ENCODE results near the gene MS4A13.
"Not testable (repeated sequence)": the region's sequence is repeated elsewhere in the genome, so short reads cannot be mapped to it uniquely, and the experiment has no call there.

Gene MS4A13

DNA sequence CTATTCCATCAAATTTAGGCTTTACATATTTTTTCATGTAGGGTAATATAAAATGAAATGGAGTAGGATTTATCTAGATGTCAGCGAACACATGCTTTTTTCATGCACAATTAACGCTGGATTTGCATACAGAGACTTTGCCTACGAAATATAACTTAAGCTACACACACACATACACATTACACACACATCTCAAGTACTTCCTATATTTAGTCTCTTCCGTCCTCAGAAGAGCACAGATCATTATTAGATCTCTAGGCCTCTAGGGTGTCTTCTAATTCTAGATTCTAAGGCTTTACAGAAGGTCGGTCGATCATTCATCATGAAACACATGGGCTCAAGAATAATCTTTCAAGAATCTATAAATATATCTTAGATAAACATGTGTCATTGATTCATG lies 3.8 kb upstream of the MS4A13 start:
- Mint-ChIP-seq H3K9me3 (no peaks in the 10 kb centered on the region), H3K4me3 (no peak overlapping the region), H3K4me1 (no peaks in the 10 kb centered on the region), H3K27ac (no peak overlapping the region), H3K27me3 (peaks cover 7% of the 10 kb centered on the region), H3K36me3 (peaks cover 1% of the 10 kb centered on the region)

- H3K36me3 Mint-ChIP-seq = peaks cover 1% of the 10 kb centered on the region
- H3K9me3 Mint-ChIP-seq = no peaks in the 10 kb centered on the region
- H3K4me1 Mint-ChIP-seq = no peaks in the 10 kb centered on the region
- no peak overlapping the region for H3K27ac Mint-ChIP-seq
- peaks cover 5% of the 10 kb centered on the region for H3K27me3 Mint-ChIP-seq
- H3K4me3 Mint-ChIP-seq = no peak overlapping the region
Measured at GRCh38 chr11:60512651-60513225, 2.5 kb upstream of the MS4A13 start.

GRCh38 chr11:60513496-60514460 lies 1.4 kb upstream of the MS4A13 start:
- no peak overlapping the region for H3K27ac Mint-ChIP-seq
- peaks cover 2% of the 10 kb centered on the region for H3K9me3 Mint-ChIP-seq
- no peaks in the 10 kb centered on the region for H3K4me1 Mint-ChIP-seq
- peaks cover 8% of the 10 kb centered on the region for H3K27me3 Mint-ChIP-seq
- peaks cover 1% of the 10 kb centered on the region for H3K36me3 Mint-ChIP-seq
- no peak overlapping the region for H3K4me3 Mint-ChIP-seq

GRCh38 chr11:60528465-60528864 lies 13.3 kb downstream of the MS4A13 start:
- H3K27me3 Mint-ChIP-seq = peaks cover 22% of the 10 kb centered on the region
- no peak overlapping the region for H3K27ac Mint-ChIP-seq
- H3K36me3 Mint-ChIP-seq = no peaks in the 10 kb centered on the region
- H3K4me3 Mint-ChIP-seq = no peak overlapping the region
- no peaks in the 10 kb centered on the region for H3K9me3 Mint-ChIP-seq
- no peaks in the 10 kb centered on the region for H3K4me1 Mint-ChIP-seq

- Mint-ChIP-seq H3K4me3 (no peak overlapping the region), H3K9me3 (no peaks in the 10 kb centered on the region), H3K36me3 (no peaks in the 10 kb centered on the region), H3K27me3 (peaks cover 22% of the 10 kb centered on the region), H3K27ac (no peak overlapping the region), H3K4me1 (no peaks in the 10 kb centered on the region)
Measured at GRCh38 chr11:60528934-60529333, 13.7 kb downstream of the MS4A13 start.

DNA sequence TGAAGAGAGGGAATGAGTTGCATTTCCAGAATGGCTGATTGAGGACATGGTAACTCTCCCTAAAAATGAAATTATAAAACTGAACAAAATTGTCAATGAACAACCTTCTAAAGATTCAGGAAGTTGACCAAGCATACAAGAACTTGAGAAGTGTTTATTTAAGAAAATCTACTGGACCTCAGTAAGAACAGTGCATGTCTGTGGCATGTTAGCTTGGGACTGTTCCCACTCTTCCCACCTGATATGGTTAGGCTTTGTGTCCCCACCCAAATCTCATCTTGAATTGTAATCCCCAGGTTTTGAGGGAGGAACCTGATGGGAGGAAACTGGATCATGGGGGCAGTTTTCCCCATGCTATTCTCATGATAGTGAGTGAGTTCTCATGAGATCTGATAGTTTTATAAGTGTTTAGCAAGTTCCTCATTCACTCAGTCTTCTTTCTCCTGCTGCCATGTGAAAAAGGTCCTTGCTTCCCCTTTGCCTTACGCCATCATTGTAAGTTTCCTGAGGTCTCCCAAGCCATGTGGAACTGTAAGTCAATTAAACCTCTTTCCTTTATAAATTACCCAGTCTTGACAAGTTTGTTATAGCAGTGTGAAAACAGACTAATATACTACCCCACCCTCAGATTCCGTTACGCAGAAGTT lies 15.4 kb downstream of the MS4A13 start:
- no peak overlapping the region for H3K4me3 Mint-ChIP-seq

DNA sequence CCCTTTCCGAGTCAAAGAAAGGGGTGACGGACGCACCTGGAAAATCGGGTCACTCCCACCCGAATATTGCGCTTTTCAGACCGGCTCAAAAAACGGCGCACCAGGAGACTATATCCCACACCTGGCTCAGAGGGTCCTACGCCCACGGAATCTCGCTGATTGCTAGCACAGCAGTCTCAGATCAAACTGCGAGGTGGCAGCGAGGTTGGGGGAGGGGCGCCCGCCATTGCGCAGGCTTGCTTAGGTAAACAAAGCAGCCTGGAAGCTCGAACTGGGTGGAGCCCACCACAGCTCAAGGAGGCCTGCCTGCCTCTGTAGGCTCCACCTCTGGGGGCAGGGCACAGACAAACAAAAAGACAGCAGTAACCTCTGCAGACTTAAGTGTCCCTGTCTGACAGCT lies 17.2 kb downstream of the MS4A13 start:
- not testable (repeated sequence) for H3K27ac Mint-ChIP-seq
- H3K27me3 Mint-ChIP-seq = peaks cover 20% of the 10 kb centered on the region

More for the DNA sequence above, 15.4 kb downstream of the MS4A13 start:
- Mint-ChIP-seq H3K9me3 (no peaks in the 10 kb centered on the region), H3K36me3 (no peaks in the 10 kb centered on the region), H3K4me1 (no peaks in the 10 kb centered on the region), H3K27me3 (peaks cover 22% of the 10 kb centered on the region), H3K27ac (no peak overlapping the region)

DNA sequence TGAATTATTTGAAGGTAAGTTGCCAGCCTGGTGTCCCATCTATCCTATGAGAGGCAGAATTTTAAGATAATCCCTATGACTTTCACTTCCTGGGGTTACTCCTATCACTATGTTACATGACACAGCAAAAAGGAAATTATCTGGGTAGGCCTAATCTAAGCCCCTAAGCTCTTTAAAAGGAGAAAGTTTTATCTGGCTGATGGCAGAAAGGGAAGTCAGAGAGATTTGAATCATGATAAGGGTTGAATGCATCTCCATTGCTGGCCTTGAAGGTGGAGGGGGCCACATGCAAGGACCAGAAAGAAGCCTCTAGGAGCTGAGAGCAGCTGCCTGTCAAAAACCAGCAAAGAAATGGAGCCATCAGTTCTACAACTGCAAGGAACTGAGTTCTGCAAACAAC lies 23.4 kb downstream of the MS4A13 start:
- not testable (repeated sequence) for H3K4me1 Mint-ChIP-seq, H3K4me3 Mint-ChIP-seq

More for the DNA sequence above, 17.2 kb downstream of the MS4A13 start:
- H3K36me3 Mint-ChIP-seq, H3K4me3 Mint-ChIP-seq, H3K4me1 Mint-ChIP-seq, H3K9me3 Mint-ChIP-seq: not testable (repeated sequence)

GRCh38 chr11:60544077-60544476 lies 28.9 kb downstream of the MS4A13 start:
- Mint-ChIP-seq H3K27me3 (peaks cover 21% of the 10 kb centered on the region), H3K9me3 (peaks cover 4% of the 10 kb centered on the region), H3K4me3 (no peak overlapping the region), H3K4me1 (no peaks in the 10 kb centered on the region), H3K27ac (no peak overlapping the region), H3K36me3 (no peaks in the 10 kb centered on the region)

More for the DNA sequence above, 23.4 kb downstream of the MS4A13 start:
- not testable (repeated sequence) for H3K9me3 Mint-ChIP-seq, H3K27ac Mint-ChIP-seq, H3K36me3 Mint-ChIP-seq, H3K27me3 Mint-ChIP-seq

GRCh38 chr11:60561254-60561653 lies 46.1 kb downstream of the MS4A13 start:
- Mint-ChIP-seq H3K27ac (no peak overlapping the region), H3K4me1 (no peaks in the 10 kb centered on the region), H3K9me3 (peaks cover 17% of the 10 kb centered on the region), H3K36me3 (no peaks in the 10 kb centered on the region), H3K4me3 (no peak overlapping the region), H3K27me3 (peaks cover 9% of the 10 kb centered on the region)

DNA sequence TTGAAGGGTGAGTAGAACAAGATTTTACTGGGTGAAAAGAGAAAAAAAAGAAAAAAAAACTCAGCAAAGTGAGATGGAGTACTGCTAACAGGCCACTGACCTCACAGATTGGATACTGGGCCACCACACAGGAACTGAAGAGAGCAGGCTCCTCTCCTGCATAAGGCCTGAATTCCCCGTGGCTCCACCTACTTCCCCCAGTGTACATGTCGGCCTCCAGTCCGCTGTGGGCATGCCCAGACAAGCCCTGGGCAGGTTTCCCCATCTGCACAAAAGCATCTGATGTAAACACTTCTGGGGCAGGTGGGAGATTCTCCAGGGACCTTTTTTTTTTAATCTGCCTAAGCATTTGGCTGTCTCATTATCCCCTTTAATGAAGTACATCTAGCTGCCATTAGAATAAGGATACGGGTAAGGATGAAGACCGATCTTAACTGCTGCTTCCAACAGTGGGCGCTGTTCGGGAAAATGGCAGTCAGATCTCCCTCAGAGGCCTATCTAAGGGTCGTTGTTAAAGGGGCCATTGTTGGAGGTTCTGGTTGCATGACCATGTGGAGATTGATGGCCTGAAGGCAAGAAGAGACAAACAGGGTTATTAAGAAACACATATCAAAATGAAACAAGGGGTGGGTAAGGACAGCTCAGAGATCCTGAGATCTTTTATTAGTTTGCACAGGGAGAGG lies 48.5 kb downstream of the MS4A13 start:
- Mint-ChIP-seq H3K4me1 (no peaks in the 10 kb centered on the region), H3K9me3 (peaks cover 9% of the 10 kb centered on the region), H3K4me3 (no peak overlapping the region), H3K36me3 (no peaks in the 10 kb centered on the region), H3K27me3 (peaks cover 15% of the 10 kb centered on the region), H3K27ac (no peak overlapping the region)

GRCh38 chr11:60566776-60567175 lies 51.6 kb downstream of the MS4A13 start:
- no peak overlapping the region for H3K27ac Mint-ChIP-seq

GRCh38 chr11:60570970-60571369 lies 55.8 kb downstream of the MS4A13 start:
- no peaks in the 10 kb centered on the region for H3K36me3 Mint-ChIP-seq
- no peak overlapping the region for H3K27ac Mint-ChIP-seq
- no peaks in the 10 kb centered on the region for H3K4me1 Mint-ChIP-seq
- no peaks in the 10 kb centered on the region for H3K9me3 Mint-ChIP-seq
- no peak overlapping the region for H3K4me3 Mint-ChIP-seq
- peaks cover 25% of the 10 kb centered on the region for H3K27me3 Mint-ChIP-seq

More at GRCh38 chr11:60566776-60567175, 51.6 kb downstream of the MS4A13 start:
- Mint-ChIP-seq H3K36me3 (no peaks in the 10 kb centered on the region), H3K9me3 (no peaks in the 10 kb centered on the region), H3K4me3 (no peak overlapping the region), H3K4me1 (no peaks in the 10 kb centered on the region), H3K27me3 (peaks cover 29% of the 10 kb centered on the region)

GRCh38 chr11:60589611-60590010 lies 74.4 kb downstream of the MS4A13 start:
- peaks cover 22% of the 10 kb centered on the region for H3K9me3 Mint-ChIP-seq
- H3K36me3 Mint-ChIP-seq = peaks cover 4% of the 10 kb centered on the region
- H3K4me1 Mint-ChIP-seq = no peaks in the 10 kb centered on the region
- no peak overlapping the region for H3K27ac Mint-ChIP-seq
- H3K27me3 Mint-ChIP-seq = peaks cover 4% of the 10 kb centered on the region
- no peak overlapping the region for H3K4me3 Mint-ChIP-seq
